ENCODE measurements around the gene DYSF.

DYSF gene

GRCh38 chr2:71683666-71684065 is 230.3 kb downstream of the DYSF start:
- DNase-seq, result no peak

GRCh38 chr2:71684226-71685072 is 231.1 kb downstream of the DYSF start:
- DNase-seq, result no peak

- DNase-seq, result no peak
Observed at GRCh38 chr2:71685073-71685848, 231.9 kb downstream of the DYSF start.

GRCh38 chr2:71685941-71686611 is 232.7 kb downstream of the DYSF start:
- no peak for DNase-seq

- no peak for DNase-seq
Observed at GRCh38 chr2:71686781-71687180, 233.4 kb downstream of the DYSF start.

DNA sequence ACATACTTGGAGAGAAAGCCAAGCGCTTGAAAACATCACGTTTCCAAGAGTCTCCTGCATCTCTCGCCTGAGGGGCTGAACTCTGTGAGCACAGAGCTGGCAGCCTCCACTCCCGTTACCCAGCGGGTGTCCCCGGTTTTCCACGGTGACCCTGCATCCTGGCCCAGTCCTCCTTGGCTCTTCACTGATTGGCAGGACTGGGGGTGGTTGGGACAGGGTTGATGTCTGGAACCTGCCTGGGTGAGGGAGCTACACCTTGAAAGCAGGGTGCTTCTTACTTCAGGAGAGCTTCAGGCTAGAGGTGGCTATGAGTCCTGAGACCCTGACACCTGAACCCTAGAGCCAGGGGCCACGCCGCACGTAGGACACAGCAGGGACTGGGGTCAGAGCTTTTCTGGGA is 234.1 kb downstream of the DYSF start:
- no peak for DNase-seq

DNA sequence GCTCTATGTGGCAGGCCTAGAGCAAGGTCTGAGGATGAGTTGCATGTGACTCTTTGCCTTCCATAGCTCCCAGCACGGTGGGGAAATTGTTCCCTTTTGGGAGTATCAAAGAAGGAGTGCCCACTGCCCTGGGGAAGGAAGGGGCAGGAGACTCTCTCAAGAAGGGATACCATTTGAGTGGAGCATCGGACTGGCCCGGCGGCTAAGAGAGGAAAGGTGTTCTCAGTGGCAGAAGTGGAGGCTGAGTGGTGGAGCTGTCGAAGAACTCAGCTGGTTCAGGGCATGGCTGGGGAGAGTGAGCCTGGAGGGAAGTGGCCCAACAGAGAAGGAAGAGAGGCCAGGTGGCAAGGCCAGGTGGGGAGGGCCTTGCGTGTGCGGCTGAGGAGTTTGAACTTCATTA is 235.2 kb downstream of the DYSF start:
- no peak for DNase-seq

DNA sequence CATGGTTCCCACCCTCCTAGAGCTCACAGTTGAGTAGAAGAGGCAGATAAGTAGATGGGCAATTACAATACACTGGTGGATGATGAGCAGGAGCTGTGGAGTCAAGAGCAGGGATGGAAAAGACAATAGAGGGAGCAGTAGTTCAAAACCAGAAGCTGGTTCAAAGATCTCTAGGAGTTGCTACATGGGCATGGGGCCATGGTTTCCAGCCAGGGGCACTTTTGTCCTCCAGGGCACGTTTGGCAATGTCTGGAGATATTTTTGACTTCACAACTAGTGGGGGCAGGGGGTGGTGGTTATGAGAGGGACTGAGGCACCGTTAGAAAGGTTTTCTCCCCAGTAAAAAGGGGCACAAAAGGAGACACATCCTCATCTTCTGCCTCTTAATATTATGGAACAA is 236.0 kb downstream of the DYSF start:
- DNase-seq, result no peak

DNA sequence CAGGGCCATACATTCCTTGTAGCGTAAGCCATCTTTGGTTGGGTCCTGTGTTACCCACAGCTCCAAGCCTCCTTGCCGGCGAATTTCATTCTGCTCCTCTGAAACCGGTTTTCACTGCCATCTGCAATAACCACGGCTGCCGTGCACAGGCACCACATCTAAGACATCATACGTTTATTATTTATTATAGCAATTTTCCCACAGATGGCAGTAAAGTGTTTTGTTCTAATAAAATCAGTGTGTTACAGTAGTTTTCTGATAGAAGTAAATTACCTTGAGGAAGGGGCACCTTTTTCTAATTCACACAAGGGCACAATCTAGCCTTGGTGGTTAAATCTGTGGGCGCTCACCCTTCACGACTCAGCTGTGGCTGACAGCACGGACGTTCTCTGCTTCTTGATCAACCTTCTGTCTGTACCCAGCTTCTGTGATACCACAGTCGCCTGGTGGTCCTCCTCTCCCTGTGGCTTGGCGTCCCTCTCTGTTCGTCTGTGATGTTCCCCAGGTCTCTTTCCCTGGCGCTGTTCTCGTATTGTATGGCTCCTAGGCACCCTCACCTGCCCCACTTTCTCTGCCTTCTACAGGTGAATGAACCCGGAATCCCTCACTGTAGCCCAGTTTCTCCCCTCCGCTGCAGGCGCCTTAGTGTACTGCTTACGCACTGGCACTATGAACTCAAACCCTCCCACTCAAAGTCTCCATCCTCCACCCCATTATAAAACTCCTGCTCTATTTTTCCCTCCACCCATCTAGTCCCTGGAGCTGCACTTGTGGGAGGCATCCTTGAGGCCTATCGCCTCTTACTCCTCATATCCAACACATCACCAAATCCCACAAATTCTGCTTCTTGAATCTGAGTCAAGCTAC is 236.8 kb downstream of the DYSF start:
- no peak for DNase-seq

GRCh38 chr2:71690876-71691475 is 237.6 kb downstream of the DYSF start:
- DNase-seq, result no peak

DNA sequence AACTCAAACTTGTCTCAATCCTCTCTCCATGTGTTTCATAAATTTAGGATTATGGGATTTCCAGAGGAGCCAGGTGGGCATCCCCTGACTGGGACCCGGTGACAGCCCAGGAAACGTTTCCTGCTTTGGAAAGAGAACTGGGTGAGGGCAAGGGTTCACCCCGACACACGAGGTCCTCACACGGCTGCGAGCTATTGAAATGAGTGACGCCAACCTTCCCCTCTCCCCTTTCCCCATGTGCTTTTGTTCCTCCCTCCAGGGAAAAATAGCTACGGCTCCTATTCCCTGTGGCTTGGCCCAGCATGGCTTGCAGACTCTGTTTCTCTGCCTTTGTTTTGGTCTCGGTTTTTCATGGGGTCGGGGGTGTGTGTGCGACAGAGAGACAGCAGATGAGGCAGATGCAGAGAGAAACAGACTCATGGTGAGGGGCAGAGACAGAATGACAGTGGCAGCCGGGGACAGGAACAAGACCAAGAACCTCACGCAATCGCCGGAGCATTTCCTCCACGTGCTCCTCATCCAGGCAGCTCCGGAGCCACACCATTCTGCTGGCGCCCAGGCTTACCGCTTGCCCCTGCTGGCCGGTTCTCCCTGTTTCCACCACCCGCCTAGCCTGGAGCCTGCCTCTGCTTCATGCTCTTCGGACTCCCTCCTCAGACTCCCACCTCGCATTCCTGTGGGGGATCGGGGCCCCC is 238.5 kb downstream of the DYSF start:
- no peak for DNase-seq

- no peak for DNase-seq
Observed at GRCh38 chr2:71692621-71693277, 239.4 kb downstream of the DYSF start.

DNA sequence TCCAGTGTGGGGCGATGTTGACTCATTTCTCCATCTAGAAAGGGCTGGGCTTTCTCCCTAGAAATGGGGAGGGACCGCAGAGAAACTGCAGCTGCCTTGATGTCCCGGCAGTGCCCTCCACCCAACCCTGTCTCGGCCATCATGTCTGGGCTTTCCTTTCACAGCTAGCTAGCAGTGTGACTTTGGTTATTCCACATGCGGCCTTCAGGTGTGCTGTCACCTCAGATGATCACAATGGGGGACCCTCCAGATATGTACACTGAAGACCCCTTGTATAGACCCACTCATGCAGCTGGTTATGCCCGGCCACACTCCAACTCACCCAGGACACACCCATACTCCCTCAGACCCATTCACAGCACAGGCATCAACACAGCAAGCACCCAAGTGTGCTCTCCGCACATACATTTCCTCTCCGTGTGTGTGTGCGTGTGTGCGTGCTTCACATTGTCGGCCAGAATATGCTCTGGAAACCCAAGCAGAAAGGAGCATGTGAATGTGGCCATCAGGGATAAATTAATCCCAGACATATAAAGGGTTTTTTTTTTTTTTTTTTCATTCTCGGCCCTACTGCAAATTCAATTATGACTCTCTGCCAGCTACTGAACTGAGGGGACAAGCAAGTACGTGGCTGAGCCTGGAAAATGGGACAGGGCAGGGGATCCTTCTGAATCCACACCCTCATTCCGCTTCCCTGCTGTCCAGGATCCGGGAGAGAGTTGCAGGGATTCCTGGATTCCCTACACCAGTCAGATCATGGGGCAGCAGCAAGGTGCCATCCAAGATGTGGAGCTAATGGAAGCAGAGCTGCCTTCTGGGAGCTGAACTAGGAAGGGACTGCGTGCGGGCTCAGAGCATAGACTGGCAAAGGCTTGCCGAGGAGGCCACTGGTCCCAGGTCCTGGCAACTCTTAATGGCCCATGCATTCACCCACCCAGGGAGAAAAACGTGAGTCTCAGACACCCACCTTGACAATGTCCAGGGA is 240.2 kb downstream of the DYSF start:
- no peak for DNase-seq

DNA sequence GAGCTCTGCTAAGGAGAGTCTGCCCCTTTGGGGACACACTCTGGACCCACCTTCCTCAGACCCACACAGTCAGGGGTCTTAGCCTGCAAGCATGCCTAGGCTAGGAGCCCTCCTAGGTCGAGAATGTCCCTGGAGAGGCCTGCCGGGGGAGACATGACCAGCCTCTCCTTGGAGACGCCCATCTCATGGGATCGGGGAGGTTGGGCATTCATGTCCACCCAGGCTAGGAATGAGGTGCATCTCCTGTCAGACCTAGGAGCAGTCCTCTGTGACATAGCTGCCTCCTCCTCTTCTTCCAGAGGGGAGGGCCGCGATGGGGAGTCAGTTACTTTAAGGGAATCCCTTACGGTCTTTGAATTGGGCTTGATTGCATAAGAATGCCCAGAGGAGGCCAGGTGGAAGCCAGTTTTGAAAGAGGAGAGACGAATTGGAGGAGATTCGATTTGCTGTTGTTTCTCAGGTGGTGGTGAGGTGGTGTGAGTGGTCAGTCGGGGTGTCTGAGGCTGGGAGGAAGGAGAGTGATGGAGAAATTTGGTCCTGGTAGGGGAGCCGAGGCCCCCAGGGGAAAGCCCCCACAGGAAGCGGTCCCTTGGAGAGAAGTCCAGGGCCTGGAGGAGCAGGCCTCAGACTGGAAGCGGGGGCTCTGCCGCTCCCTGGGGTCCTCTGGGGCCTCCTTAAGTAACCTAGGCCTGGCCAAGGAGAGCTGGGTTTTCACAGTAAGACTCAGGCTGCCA is 241.3 kb downstream of the DYSF start:
- no peak for DNase-seq

GRCh38 chr2:71695235-71696120 is 242.1 kb downstream of the DYSF start:
- DNase-seq, result no peak

DNA sequence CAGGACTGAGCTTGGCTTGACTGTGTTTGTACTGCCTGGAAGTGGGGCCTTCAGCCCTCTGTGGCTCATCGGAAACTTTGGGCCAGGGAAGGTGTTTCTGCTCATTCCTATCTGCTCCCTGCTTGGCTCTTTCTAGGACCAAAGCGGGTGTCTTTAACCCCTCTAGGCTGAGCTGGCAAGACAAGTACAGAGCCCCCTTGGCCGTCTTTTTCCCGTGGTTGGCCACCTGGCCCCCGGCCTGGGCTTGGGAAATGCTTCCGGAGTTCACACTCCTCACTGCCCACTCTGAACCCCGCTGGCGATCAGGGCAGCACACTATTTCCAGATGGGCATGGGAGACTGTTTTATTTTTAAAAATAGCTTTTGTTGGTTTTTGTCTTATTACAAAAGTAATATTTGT is 243.0 kb downstream of the DYSF start:
- no peak for DNase-seq

GRCh38 chr2:71697106-71698004 is 244.0 kb downstream of the DYSF start:
- DNase-seq, result no peak

All from DMS153 (cell line).